Thyroid gland (tissue), 4 donors: Measurements from ENCODE around the gene VWA5B1. TPM values are rescaled to one million over a fixed set of nuclear protein-coding genes. Genes with fewer than 3 reads are reported as not detected.

ENCODE experiments used
- DNase-seq, 2 donors: peaks; one replicate each; pipeline ENCODE4 v3.0.0-alpha.2; 2019
- H3K27ac ChIP-seq, 3 donors: fragments of 200-600 bp; sonication (generic); 1 replicate in 2 of 3; 2 replicates in 1 of 3; pipeline ENCODE4 v1.5.1; 2016 to 2019; ENCODE audit warnings: mild to moderate bottlenecking in 1 of 3, moderate library complexity in 1 of 3
- H3K27me3 ChIP-seq: fragments of 200-600 bp; sonication (generic); one replicate; pipeline ENCODE4 v1.5.1; 2019
- H3K36me3 ChIP-seq, 2 donors: fragments of 200-600 bp; sonication (generic); one replicate each; pipeline ENCODE4 v1.5.1; 2016 to 2019
- H3K4me1 ChIP-seq, 2 donors: fragments of 200-600 bp; sonication (generic); one replicate each; pipeline ENCODE4 v1.5.1; 2017 to 2019
- H3K4me3 ChIP-seq, 3 donors: fragments of 200-600 bp; sonication (generic); replicated peaks in 1 of 3; 1 replicate in 2 of 3; 2 replicates in 1 of 3; pipeline ENCODE4 v1.5.1; 2016; ENCODE audit warnings: mild to moderate bottlenecking in 1 of 3
- H3K9me3 ChIP-seq: fragments of 200-600 bp; sonication (generic); one replicate; pipeline ENCODE4 v1.5.1; 2017
- CTCF ChIP-seq, 6 experiments: fragments of 200-600 bp in 3 of 6; fragments of 450-650 bp in 3 of 6; sonication (generic) in 3 of 6; IDR thresholded peaks; one replicate each; pipeline ENCODE4 v1.5.1; 2016 to 2019; ENCODE audit warnings: antibody characterized with exemption in 6 of 6, mild to moderate bottlenecking in 2 of 6, inconsistent platforms in 1 of 6, moderate library complexity in 1 of 6
- POLR2A ChIP-seq, 2 donors: fragments of 450-650 bp; IDR thresholded peaks; one replicate each; pipeline ENCODE4 v1.6.1; 2017; ENCODE audit warnings: antibody characterized with exemption in 2 of 2, mild to moderate bottlenecking in 2 of 2, moderate library complexity in 1 of 2
- whole genome bisulfite sequencing, 2 donors: methylation state at CpG; one replicate each; pipeline ENCODE4 v1.1.5; 2017; 5-methylcytosine and 5-hydroxymethylcytosine counted together
- intact Hi-C: fragments of 100-400 bp; cut with DNase I; formaldehyde crosslinking; loops from one replicate; pipeline ENCODE4 v1.15.1; 2023
- total RNA-seq, 4 donors: library from RNA; depleted of rRNA; stranded (reverse); fragments of >200 nt; gene quantifications; one replicate each; pipeline ENCODE4 v1.2.3, GENCODE V29; 2016

Gene VWA5B1
- total RNA-seq, 4 donors from 2014 or later = 0.45 TPM; not detected in 3

GRCh38 chr1:20402585-20403422 lies 112.1 kb downstream of the VWA5B1 start:
- no peaks in the 10 kb centered on the region for H3K4me1 ChIP-seq
- intact Hi-C loops = no loop called here
- H3K9me3 ChIP-seq = no peaks in the 10 kb centered on the region
- no peaks in the 10 kb centered on the region for H3K27me3 ChIP-seq
- H3K4me3 ChIP-seq = no peak overlapping the region
- TF ChIP-seq POLR2A (IDR thresholded peaks at IDR 0.05) (no peak), CTCF (IDR thresholded peaks at IDR 0.05) (no peak)
- H3K27ac ChIP-seq = no peak overlapping the region
- 31 to 45% methylated on average over 13 of the region's 13 CpGs for WGBS, 2 donors
- no peak for DNase-seq
- no peaks in the 10 kb centered on the region for H3K36me3 ChIP-seq

- no peaks in the 10 kb centered on the region for H3K36me3 ChIP-seq
- no peak for TF ChIP-seq POLR2A (IDR thresholded peaks at IDR 0.05)
- no peak for TF ChIP-seq CTCF (IDR thresholded peaks at IDR 0.05)
- H3K27ac ChIP-seq = no peak overlapping the region
- no peak overlapping the region for H3K4me3 ChIP-seq
- WGBS, 2 donors = 65 to 71% methylated on average over 4 to 6 of the region's 8 CpGs
- no peaks in the 10 kb centered on the region for H3K9me3 ChIP-seq
- no peak for DNase-seq
- intact Hi-C loops = no loop called here
- no peaks in the 10 kb centered on the region for H3K27me3 ChIP-seq
- H3K4me1 ChIP-seq = no peaks in the 10 kb centered on the region
These were observed 112.9 kb downstream of the VWA5B1 start for GRCh38 chr1:20403423-20404145.

- WGBS, 2 donors = 37% methylated on average over 5 to 6 of the region's 9 CpGs
- intact Hi-C loops = no loop called here
- H3K27me3 ChIP-seq = no peaks in the 10 kb centered on the region
- no peak overlapping the region for H3K4me3 ChIP-seq
- H3K36me3 ChIP-seq = no peaks in the 10 kb centered on the region
- no peak overlapping the region for H3K27ac ChIP-seq
- TF ChIP-seq CTCF (IDR thresholded peaks at IDR 0.05) = no peak
- TF ChIP-seq POLR2A (IDR thresholded peaks at IDR 0.05) = no peak
- no peaks in the 10 kb centered on the region for H3K4me1 ChIP-seq
- no peak for DNase-seq
- no peaks in the 10 kb centered on the region for H3K9me3 ChIP-seq
These were observed 113.8 kb downstream of the VWA5B1 start for GRCh38 chr1:20404466-20404865.

Other genes starting within 250 kb of the VWA5B1 start
- 1 to 10 TPM; 1.1 to 5.0 (median 2.2) TPM for gene PLA2G5, start 220.7 kb upstream of the VWA5B1 start, total RNA-seq
- gene PLA2G2D, start 171.3 kb upstream of the VWA5B1 start, total RNA-seq = not detected
- not detected for gene PLA2G2F, start 151.6 kb upstream of the VWA5B1 start, total RNA-seq
- gene UBXN10, start 104.8 kb upstream of the VWA5B1 start, total RNA-seq = 10 to 100 TPM in 1 of 4 donors, 1 to 10 TPM in 3; 4.8 to 10.9 (median 6.4) TPM
- not detected for gene PLA2G2C, start 104.4 kb upstream of the VWA5B1 start, total RNA-seq
- gene CAMK2N1, start 195.3 kb downstream of the VWA5B1 start, total RNA-seq = 10 to 100 TPM in 1 of 4 donors, 1 to 10 TPM in 3; 3.2 to 12.2 (median 8.1) TPM
- 10 to 100 TPM; 30.1 to 42.1 (median 35.0) TPM for gene MUL1, start 217.3 kb downstream of the VWA5B1 start, total RNA-seq